Measurements from ENCODE around the gene UBE2QL1.
"Not testable (repeated sequence)": the region's sequence is repeated elsewhere in the genome, so short reads cannot be mapped to it uniquely, and the experiment has no call there.

UBE2QL1 gene

DNA sequence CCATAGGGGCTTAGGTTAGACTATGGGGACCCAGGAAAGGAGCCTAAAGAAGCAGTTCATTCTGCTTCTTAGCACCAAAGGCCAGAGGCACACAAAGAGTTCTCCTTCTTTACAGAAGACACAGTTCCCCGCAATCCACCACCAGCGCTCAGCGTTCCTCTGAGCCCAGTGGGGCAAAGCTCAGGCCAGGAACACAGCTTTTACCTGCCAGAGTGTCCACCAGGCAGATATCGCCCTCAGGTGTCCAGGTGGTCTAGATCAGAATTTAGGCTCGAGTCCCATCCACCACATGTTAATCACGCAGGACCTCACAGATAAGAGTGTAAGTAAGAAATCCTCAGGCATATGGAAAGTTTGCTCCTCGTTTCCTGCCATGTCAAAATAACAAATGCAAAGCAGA, 53.0 kb downstream of the UBE2QL1 start:
- DNase-seq: no peak

DNA sequence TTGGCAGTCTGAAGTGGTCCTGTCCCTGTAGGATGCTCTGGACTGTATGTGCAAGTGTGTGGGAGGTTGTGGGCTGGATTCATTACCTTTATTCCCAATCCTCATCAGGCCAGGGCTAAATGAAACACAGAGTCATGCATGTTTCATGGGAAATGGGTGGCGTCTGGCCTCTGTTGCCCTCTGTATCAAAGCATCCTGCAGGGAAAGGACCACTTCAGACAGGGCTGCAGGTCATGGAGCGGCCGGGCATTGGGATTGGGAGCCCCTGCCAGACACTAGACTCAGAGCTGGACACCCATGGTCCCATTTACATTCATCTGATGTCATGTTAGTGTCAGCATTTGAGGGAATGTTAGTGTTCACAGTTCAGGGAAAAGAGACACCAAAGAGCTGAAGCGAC, 53.8 kb downstream of the UBE2QL1 start:
- no peak for DNase-seq

DNA sequence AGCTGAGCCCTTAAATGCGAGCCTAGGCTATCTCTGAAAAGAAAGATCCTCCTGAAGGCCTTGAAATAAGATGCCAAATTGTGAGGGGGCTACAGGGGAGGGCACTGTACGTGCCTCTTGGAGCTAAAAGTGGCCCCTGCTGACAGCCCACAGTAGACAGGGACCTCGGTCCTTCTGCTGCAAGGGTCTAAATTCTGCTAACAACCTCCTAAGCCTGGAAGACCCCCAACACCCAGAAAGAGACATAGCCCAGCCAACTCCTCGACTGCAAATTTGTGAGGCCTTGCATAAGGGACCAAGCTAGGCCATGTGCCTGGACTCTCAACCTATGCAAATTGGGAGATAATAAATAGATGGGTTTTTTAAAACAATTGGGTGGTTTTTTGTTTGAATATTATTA, 54.7 kb downstream of the UBE2QL1 start:
- DNase-seq: no peak

DNA sequence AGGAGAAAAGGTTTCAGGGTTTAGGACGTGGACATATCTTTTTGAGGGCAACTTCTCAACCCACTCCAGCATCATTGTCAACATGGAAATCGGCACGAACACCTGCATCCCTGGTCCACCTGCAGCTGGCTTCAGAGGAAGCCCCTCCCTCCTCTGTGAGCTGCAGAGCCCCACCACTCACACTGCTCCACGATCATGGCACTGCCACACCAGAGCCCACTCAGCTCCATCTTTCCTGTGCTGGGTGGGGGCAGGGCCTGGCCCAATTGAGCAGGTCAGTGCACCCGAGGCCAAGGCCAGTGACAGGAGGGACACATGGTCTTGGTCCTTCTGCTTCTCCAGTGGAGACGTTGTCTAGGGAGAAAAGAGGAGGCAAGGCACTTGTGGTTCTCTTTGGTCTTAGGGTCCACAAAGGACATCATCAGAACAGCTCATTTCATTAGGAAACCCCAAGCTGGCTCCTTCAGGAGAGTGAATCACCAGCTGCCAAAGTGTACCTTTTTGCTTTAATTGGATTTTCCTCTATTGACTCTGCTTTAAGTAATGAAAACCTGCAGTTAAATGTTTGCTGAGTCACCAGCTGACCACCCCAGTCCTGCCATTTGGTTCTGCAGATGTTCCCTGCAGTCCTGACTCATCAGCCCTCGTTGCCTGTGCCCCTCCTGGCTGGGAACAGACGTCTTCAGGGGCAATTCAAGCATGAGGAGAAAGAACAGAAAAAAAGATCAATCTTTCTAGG, 56.2 kb downstream of the UBE2QL1 start:
- no peak for DNase-seq

DNA sequence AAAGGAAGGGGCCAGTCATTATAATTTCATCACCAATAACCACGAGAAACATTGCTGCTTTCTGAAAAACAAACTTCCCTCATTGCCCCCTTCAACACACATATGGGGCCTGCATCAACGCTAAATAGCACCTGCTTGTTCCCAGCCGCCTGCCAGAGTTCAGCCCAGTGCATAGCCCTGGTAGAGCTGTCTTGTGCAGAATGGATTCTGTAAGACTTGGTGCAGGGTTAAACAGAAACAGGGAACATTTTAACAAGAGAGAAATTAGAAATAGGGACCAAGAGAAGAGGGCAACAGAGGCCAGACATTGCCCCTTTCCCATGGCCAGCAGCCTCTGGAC, 56.7 kb downstream of the UBE2QL1 start:
- no peak for DNase-seq

DNA sequence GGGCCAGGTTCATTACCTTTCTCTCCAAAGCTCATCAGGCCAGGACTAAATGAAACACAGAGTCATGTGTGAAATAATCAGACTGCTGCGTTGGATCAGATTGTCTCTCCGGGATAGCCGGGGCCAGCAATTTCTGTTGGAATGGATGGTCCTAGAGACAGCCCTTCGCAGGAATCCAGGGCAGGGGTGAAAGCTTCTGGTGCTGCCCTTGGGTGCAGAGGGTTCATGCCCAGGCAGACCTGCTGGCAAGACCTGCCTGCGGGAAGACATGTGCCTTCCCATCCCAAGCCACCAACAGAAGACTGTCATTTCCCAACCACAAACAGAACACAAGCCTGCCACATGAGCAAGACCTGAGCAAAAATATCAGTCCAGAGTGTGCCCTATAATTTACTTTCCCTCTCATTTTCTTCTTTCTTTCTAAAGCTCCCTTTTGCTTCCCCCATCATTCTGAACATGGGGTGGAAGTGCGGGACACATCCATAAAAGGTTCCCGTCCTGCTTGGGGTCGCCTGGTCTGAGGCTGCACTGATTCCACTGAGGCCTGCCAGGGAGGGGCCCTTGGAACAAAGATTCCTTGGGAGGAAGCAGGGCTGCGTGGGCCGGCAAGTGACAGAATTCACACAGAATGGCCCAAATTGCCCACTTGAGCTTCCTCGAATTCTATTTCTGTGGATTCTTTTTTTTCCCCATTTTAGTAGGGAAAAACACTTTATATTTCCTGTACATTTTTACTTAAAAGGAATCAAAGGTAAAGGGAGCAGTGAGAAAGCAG, 57.3 kb downstream of the UBE2QL1 start:
- DNase-seq: no peak

DNA sequence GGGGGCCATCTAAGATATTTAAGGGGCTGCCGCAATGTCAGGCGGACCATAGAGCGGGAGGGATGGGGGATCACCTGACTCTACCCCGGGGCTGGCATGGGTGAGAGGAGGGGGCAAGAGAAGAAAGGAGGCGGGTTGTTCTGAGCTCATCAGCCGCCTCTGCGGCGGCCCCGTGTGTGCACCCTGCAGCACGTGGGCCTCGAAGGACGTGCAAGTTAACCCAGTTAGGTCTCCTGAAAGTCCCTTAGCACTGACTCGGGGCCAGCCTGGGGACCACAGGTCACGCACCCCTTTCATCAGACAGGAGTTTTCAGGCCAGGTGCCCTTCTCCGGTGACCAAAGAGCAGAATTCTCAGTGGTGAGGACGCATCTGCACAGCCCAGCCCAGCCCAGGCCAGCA, 58.0 kb downstream of the UBE2QL1 start:
- no peak for DNase-seq

DNA sequence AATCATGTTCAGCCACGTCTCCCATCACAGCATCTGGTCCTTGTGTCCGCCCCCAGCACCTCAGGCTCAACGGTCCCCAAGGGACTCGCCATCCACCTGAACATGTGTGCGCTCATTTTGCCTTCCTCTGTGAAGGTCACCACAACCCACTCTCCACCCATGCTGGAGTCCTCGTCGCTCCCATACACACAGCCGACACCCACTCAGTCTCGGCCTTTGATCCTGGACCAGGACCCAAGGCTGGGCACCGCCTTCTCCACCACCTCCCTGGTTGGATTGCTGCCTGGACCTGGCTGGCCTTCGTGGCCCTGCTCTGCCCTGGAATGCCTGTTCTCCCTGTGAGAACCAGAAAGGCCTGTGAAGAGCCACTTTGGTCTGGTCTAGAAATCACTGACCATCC, 60.3 kb downstream of the UBE2QL1 start:
- DNase-seq: no peak

DNA sequence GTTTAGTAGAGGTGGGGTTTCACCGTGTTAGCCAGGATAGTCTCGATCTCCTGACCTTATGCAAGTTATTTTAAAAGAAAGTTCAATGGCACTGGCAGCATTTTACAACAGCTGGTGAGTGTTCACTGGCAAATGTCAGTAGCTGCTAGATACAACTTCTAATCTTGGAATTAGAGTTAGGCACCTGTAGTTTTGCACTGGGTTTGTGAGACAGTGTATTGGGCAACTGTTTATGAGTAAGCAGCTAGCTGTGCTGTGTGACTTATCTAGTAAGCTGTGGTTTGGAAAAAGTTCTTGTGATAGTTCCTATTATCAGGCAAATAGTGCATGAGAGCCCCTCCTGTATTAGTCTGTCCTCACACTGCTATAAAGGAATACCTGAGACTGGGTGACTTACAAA, 61.5 kb downstream of the UBE2QL1 start:
- no peak for DNase-seq

DNA sequence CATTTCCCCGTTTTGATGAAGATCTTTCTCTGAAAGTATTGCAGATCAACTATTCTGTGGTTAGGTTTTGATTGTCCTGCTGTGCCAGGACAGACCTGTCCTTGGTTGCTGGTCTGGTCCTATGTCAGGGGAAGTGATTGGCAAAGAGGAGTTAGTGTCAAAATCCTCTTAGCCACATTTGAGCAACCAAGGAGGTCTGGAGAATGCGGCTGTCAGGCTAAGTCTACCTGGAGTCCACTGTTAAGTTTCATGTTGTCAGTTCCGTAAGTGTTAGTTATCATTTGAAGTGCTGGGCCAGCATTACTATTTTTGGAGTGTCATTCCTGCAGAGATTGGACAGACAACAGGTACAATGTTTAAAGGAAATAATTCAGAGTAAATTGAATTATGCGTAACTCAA, 62.3 kb downstream of the UBE2QL1 start:
- no peak for DNase-seq

DNA sequence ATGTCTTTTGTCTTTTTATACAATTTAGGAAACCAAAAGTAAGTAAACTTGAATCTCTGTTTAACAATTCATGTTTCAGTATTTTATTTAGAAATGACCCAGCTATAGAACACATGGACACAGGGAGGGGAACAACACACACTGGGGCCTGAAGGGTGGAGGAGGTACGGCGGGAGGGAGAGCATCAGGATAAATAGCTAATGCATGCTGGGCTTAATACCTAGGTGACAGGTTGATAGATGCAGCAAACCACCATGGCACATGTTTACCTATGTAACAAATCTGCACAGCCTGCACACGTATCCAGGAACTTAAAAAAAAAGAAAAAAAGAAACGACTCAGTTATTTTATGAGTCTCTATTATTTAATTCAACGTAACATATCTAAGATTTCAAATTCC, 67.2 kb downstream of the UBE2QL1 start:
- not testable (repeated sequence) for DNase-seq

DNA sequence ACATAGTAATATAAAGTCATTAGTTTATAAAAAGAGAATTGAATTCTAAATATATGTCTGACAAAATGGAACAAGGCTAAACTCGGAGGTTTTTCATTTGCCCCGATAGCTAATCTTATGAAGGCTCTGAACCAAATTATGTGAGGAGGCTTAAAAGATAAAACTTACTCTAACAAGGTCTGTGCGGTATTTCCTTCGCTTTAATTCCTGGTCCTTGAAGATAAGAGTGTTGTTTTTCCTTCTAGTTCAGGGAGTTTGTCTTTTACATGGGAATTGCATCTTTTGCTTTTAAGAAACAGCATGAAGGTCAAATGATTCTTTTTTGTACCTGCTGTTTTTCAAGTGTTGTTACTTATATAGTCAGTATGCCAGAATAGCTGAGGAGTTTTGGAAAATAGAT, 68.2 kb downstream of the UBE2QL1 start:
- DNase-seq: no peak

DNA sequence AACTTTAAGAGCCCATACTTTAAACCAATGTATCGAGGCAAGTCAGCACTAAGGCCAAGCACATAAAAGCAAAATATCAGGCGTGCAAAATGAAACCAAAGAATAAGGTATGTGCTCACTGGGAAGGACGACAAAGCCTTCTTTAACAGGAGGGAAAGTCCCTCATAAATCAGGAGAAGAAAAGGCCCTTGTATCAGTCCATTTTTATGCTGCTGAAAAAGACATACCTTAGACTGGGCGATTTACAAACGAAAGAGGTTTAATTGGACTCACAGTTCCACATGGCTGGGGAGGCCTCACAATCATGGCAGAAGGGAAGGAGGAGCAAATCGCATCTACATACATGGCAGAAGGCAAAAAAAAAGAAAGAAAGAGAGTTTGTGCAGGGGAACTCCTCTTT, 68.9 kb downstream of the UBE2QL1 start:
- no peak for DNase-seq

DNA sequence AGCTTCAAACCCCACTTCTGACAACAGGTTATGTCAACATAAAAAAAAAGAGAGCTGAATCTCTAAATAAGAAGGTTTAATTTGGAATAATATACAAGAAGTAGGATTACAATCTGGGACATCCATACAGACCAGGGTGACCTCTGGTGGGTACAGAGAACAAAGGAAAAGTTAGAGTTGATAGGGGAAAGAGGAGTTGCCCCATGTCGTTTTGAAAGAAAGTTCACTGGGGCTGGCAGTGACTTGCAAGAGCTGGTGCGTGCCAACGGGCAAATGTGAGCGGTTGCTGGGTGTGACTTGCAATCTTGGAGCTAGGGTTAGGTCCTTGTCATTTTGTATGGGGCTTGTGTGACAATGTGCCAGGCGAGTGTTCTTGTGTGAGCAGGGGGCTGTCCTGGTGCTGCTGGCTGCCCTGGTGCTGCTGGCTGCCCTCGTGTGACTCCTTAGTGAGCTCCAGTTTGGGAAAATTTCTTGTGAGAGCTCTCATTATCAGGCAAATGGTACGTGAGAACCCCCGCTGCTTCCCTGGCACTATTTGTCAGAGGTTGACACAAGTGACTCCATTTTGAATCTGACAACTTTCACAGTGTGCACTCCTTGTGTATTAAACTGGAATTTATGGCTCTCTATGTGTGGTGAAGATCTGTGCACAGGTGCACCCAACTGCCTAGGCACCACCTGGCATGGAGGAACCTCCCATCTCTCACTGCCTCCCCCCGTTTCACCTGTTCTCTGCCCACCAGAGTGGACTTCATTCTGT, 69.8 kb downstream of the UBE2QL1 start:
- no peak for DNase-seq

DNA sequence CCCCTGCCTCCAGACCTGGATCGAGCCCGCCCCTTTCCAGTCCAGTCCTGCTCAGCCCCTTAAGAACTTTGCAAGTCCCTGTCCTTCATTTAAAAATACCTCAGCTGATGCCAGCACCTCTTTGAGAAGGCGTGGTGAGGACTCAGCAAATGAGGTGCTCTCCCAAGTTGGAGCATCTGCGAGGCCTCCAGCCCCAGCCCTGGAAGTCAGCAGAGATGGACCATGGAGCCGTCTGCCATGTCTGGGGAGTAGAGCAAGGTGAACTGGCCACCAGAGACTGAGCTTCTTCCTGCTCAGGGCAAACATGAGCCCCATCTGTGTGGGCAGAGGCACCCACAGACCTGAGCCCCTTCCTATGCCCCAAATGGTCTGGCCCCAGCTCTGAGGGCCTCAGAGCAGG, 71.5 kb downstream of the UBE2QL1 start:
- no peak for DNase-seq

DNA sequence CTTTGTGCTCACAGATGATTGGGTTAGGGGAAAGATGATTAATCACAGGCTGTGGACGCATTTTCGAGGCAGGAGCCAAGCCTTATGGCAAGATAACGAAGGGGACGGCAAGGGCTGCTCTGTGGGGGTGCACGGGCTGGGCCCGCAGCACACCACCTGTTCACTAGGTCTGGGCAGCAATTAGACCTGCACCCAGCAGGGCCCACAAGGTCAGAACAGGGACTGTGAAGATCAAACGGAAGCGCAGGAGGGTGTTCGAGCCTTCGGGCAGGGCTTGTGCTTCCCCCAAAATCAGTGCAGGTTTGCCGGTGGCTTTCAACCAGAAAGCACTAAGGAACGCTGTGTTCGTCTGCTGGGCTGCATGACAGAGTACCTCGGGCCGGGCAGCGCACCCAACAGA, 73.7 kb downstream of the UBE2QL1 start:
- no peak for DNase-seq

DNA sequence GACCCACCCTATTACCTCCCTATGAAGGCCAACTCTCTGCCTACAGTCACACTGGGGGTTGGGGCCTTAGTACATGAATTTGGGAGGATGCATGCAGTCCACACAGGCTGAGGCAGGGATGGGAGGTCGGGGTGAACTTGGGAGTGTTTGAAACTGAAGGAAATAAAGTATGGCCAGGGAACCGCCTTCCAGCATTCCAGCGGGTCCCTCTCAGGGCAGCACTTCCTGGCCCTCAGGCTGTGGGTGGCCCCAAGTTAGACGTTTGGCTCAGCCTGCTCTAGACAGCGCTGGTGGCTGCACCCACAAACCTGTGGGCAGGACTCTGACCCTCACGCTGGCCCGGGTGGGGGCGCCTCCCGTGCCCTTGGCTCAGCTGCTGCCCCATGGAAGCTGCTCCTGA, 74.3 kb downstream of the UBE2QL1 start:
- DNase-seq: no peak

DNA sequence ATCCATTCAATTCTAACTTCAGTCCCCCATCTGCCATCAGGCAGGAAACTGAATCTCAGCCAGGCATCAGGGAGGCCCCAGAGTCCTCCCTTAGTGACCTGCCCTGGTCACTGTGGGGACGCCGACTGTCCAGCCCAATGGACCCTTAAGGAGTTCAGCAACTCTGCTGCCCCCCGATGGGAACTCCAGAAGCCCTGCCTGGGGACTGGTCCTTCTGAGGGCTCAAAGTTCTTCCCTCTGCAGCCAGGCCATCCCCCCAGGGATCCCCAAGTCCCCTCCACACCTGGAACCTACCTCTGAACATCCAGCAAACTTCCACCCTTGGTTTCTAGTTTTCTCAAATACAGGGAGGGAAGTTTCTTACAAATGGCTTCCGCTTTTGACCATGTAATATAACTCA, 76.8 kb downstream of the UBE2QL1 start:
- DNase-seq: no peak

DNA sequence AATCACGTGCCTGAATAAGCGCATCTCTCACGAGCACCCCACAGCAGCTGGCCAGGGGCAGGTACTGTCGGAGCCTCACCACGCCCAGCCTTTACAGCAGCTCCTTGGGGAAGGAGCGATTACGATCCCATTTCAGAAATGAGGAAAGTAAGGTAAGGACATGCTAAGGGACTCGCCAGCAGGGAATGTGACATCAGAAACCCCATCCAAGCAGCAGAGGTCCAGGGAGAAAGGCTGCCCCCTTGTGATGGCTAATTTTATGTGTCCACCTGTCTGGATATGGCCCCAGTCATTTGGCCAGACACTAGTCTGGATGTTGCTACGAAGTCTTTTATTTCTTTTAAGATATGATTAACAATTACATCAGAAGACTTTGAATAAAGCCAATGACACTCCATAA, 77.3 kb downstream of the UBE2QL1 start:
- no peak for DNase-seq

DNA sequence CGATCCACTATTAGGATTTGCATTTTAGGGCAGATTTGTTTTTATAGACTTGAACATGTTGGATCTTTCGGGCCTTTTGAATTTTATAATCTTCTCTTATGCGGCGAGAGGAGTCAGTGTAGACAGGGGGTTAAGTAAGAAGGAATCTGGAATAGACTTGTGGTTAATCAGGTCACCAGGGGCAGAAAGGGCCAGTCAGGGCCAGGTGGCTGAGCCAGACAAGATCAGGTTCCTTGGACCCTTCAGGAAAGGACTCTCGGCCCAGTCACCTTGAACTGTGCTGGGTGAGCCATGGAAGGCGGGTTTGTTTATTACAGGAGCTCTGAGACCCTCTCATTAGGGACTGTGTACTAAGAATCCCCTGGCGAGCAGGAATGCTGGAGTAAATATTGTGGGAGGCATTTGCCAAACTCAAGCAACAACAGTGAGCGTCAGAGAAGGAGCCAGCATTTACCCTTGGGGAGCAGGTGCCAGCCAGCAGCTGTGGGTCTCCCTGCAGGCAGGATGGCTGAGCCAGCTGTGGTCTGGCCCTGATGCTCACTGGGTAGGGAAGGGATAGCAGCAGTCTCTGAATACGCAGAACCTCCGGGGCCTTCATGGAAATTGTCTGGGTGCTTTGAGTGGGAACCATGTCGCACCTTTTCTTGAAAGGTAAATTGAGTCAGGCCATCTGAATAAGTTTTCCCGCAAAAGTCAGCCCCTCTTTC, 79.2 kb downstream of the UBE2QL1 start:
- no peak for DNase-seq

DNA sequence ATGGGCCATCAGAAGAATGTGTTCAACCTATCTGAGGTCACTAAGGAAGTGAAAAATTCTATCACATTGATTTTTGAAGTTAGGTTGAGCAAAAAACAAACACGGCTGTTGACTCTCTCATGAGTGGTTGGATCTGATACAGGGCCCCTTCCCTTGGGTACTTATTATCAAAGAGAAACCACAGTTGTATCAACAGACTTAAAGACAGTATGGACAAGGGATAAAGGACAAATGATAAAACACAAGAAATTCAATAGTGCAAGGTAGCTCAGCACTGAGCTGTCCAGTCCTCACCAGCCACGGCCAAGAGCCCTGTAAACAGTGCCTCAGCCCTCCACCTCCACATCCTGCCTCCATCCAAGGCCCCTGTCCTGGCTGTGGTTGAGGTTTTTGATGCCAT, 86.9 kb downstream of the UBE2QL1 start:
- no peak for DNase-seq

DNA sequence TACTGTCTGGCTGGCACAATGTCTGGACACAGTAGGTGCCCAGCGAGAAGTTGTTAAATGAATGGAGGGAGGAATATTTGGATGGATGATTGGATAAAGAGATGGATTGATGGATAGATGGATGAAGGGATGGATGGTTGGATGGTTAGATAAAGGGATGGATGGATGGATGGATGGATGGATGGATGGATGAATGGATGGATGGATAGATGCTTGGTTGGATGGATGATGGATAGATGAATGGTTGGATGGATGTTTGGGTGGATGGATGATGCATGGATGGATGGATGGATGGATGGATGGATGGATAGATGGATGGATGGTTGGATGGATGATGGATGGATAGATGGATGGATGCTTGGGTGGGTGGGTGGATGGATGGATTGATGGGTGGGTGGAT, 90.4 kb downstream of the UBE2QL1 start:
- no peak for DNase-seq

DNA sequence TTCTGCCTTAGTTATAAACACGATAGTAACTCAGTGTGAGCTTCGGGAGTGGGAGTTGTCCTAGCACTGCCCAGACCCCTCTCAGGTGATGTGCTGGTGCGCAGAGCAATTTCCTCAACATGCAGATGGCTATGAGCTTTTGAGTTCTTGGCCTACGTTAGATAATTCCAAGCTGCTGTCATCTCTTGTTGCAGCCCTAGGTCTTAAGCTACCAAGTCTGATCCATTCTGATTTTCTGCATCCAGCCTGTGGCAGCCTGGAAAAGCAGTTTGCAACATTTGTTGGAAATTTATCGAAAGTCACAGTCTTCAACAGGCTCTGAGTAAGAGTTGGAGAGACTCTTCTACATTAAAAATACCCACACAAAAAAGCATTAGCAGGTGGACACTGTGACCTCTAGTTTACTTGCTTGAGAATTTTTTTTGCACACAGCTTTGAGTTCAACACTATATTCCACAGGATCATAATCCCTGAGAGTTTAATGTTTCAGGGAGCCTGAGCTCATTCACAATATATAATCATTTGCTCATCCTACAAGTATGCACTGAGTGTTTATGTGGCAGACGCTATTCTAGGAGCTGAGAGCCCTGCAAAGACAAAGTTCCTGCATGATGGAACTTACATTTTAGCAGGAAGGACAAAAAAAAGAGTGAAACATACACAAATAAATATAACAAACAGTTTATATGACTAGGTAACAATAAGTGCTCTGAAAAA, 91.6 kb downstream of the UBE2QL1 start:
- no peak for DNase-seq
